NCI-H345 treated with DMSO at 0.1 percent for 48 hours (cell line): Measurements from ENCODE around the gene PEX14.
"Not testable (repeated sequence)": the region's sequence is repeated elsewhere in the genome, so short reads cannot be mapped to it uniquely, and the experiment has no call there.

ENCODE experiments used
- DNase-seq: peaks from one replicate; lab custom pipeline; 2025; ENCODE audit not compliant: unreplicated experiment; lab: John Stamatoyannopoulos, UW

PEX14 gene

GRCh38 chr1:10450156-10450814, 24.5 kb upstream of the PEX14 start:
- DNase-seq: no peak

DNA sequence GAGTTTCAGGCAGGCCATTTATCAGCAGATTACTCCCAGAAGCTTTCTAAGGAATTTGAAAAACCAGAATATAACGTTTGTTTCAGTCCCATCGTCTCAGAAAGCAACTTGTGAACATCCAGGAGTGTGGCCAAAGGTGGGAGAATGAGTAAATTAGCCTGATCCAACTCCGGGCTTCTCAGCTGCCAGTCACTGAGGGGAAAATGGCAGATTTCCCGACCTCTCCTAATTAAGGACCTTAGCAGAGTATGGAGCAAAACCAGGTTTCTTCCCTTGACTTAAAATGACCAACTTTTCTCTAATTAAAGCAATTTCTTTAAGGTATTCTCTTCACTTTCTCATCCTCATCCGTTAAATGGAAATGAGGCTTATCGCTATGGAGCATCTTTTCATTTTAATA, 23.9 kb upstream of the PEX14 start:
- no peak for DNase-seq

- DNase-seq: no peak
Measured at GRCh38 chr1:10451287-10451686, 23.5 kb upstream of the PEX14 start.

DNA sequence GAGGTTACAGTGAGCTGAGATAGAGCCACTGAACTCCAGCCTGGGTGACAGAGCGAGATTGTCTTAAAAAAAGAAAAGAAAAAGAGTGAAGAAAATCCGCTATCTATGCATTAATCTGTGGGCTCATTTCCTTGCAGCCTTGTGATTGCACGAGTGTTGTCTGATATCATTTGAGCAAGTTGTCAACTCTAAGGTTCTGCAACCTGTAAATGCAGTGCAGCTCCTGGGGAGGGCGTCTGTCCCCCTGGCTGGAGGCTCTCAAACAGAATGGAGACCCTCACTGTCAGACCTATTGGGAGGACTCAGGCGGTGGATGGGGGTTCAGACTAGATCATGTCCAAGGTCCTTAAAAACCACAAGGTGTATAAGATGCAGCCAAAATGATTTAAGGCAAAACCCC, 18.7 kb upstream of the PEX14 start:
- no peak for DNase-seq

GRCh38 chr1:10456661-10457060, 18.1 kb upstream of the PEX14 start:
- no peak for DNase-seq

DNA sequence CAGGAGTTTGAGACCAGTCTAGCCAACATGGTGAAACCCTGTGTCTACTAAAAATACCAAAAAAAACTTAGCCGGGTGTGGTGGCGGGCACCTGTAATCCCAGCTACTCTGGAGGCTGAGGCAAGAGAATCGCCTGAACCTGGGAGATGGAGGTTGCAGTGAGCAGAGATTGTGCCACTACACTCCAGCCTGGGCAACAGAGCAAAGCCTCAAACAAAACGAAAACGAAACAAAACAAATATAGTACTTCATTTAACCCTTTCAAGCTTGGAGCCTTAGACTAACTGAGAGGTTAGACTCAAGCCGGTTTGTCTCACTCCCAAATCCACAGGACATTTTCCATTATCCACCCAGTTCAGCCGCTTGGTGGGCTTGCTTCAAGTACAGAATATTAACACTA, 17.3 kb upstream of the PEX14 start:
- not testable (repeated sequence) for DNase-seq

DNA sequence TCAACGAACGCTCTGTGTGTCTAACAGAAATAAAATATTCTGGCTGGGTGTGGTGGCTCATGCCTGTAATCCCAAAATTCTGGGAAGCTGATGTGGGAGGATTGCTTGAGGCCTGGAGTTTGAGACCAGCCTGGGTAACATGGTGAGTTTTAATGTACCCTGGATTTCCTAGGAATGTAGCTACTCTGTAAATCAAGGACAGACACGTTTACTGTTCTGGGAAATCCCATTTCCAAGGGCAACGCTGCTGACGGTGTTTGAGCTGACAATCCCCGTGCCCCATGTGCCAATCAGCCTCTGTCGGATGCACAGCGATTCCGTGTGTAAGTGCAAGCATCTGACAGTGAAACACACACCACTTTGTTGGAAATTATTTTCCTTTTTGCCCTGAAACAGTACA, 16.9 kb upstream of the PEX14 start:
- DNase-seq: no peak

DNA sequence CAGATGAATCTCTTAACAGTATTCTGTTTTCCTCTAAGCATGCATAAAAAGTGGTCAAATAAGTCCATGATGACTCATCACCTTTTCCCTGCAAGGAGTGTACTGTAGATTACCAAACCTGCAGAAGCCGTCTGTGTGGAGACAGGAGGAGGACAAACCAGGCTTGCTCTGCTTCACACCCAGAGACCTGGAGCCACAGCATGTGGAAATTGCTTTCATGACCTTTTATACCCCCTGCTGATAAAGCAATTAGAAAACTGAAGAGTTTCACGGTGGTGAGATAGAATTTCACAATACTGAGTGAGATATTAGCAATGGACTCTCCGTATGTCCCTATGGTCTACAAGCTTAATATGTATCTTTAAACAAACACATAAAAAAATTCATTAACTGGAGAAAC, 15.6 kb upstream of the PEX14 start:
- DNase-seq: no peak

DNA sequence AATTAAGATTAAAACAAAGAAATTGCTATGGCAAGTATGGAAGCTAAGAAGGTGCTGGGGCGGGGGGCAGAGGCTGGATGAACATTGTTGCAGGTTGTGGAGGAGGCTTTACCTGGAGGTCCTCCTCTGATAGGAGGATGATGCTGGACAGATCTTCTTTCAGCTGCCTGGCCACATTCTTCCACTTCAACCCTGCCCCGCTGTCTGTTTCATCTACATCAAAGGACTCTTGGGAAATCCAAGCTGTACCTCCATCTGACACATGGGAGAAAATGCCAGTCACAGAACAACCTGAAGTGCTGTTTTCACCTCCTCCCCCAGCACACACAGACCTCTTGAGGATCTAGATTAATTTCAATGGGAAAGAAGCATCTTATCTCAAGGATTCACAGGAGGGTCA, 7.7 kb upstream of the PEX14 start:
- no peak for DNase-seq

GRCh38 chr1:10470043-10470442, 4.7 kb upstream of the PEX14 start:
- no peak for DNase-seq

DNA sequence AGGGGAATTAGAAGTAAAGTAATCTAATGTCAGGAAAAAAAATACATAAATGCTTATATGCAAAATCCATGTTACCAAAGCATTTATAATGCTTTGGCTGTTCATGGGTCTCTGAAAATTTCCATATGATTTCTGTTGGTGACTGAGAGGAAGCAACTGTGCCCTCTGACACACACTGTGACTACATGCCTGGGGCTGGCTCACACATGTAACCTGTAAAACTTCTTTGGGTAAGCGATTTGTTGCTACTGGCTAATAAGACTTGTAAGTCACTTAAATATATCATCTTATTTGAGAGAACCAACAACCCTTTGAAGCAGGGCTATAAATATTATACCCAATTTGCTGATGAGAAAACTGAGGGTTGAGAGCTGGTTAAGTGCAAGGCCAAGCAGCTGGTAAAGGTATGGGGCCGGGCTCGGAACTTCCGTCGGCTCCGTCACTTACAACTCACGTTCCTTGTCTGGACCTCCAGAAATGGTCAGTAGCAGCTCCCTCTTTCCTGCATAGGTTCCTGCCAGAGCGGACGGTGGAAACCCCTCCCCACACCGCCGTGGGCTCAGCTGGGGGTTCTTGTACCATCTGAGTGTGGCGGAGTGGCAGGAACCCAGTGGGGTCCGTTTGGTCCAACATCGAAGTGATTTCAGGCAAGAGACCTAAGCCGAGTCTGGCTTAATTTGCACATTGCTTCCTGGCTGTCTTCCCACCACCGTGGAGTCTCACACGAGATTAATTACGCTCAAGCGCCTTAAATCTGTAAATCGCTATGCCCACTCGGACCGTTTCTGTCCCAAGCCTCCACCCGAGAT, 3.1 kb upstream of the PEX14 start:
- no peak for DNase-seq

DNA sequence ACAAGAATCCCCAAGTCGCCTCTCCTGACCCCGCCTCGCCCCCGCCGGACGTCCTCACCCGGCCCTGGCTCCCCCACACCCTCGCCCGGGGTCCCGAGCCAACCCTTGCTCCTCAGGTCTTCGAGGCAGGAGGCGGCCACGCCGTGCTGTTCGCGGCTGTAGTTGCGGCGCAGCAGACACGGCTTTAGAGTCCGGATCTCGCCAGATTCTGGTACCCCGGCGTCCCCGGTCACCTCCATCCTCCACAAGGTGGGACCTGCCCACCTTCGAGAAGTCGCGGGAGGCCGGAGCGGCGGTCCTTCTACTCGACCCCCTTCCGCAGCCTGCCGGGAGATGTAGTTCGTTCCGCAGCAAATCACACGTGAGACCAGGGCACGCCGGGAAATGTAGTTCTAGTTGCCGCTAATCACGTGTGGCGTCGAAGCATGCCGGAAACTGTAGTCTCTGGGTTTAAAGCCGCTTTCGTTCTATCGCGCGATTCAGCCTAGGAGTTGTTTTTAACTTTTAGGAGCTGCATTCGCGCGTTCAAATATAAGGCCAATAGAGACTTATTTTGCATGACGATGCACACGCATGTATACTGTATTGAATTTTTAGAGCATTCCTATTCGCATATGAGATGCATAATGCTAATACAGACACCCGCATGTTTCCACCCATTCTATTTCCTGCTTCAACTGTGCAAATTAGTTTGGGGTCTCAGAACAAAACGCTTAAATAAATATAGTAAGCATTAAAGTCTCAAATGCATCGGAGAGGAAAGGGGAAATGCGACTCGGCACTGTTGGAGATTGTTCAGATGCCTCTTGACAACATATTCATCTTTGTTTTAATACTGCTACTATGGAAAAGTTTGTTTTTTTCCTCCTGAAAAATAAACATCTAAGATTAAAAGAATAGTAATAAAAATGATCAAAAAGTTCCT, 2.3 kb upstream of the PEX14 start, which contains the start of gene DFFA:
Gene DFFA (minus strand): TSS at position 310 of the 925 bp plus-strand sequence. CDS start 71 bp downstream, at position 239.
- peak; percentile 94 for DNase-seq

- no peak for DNase-seq
Measured at GRCh38 chr1:10473145-10473765, 1.5 kb upstream of the PEX14 start.

GRCh38 chr1:10474309-10474612, 489 bp upstream of the PEX14 start:
- not testable (repeated sequence) for DNase-seq

DNA sequence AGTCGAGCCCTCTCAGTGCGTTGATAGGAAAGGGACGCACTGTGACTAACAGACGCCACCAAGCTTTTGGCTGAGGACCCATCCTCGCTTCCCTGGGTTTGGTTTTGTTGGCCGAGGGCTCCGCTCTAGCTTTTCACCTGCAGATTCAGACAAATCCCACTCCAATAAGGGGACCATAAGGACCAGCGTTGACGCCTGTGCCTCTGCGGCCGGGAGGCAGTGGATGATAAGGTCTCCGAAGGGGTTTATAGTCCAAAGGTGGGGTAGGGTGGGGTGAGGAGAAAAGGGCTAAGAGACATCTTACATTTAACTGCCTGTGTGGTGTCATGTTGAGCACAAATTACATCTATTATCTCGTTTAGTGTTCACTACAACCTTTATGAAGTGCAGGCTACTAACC, 760 bp downstream of the PEX14 start:
- DNase-seq: no peak

- DNase-seq: no peak
Measured at GRCh38 chr1:10479296-10479695, 4.5 kb downstream of the PEX14 start.

- DNase-seq: no peak
Measured at GRCh38 chr1:10480614-10481013, 5.9 kb downstream of the PEX14 start.

GRCh38 chr1:10484521-10484920, 9.8 kb downstream of the PEX14 start:
- DNase-seq: no peak

DNA sequence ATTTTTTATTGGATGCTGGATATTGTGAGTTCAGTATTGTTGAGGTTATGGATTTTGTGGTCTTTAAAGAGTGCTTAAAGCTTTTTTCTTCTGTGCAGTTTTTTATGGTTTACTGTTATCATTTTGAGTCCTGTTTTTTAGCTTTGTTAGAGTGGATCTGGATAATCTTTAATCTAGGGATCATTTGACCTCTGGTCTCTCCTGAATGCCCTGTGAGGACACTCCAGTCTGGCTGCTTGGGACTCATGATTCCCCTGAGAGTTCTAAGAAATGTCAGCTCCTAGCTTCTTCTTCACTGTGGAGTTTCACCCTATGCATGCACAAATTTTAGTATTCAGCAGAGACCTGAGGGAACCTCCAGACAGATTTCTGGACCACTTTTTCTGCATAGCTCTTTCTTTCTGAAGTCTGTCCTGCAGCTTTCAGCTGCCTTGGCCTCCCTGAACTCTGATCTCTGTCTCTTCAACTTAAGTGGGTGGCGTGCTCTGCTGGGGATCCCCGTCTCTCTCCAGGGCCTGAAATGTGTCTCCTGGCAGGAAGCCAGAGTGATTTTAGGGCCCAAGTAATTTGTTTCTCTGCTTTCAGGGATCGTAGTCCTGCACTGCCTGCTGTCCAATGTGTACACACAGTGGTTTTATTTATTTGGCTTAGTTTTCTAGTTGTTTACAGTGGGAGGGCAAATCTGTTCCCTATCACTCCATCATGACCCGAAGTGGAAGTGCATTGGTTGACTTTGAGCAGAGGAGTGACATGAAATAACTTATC, 14.7 kb downstream of the PEX14 start:
- no peak for DNase-seq

DNA sequence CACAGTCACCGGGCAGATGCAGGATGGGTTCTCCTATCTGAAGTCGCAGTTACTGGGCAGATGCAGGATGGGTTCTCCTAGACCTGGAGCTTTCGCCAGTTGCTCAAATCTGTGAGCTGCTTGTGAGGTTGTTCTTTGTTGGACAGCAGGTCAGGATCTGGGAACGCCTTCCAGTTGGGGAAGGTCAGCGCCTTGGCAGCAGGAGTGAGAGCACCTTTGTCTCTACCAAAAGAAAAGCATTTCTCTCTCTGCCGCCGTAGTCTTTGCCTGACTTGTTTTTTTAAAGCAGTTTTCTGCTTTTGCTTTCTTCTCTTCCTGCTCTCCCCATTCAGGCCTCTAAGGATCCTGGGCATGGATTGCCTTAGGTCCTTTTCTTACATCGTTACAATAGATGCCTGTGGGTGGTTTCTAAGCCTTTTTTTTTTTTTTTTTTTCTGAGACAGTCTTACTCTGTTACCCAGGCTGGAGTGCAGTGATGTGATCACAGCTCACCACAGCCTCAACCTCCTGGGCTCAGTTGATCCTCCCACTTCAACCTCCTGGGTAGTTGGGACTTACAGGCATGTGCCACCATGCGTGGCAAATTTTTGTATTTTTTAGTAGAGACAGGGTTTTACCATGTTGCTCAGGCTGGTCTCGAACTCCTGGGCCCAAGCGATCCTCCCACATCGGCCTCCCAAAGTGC, 15.7 kb downstream of the PEX14 start:
- DNase-seq: no peak
